GM23338 (cell line): Measurements from ENCODE around the gene XYLB.

Source experiments
- CREB1 ChIP-seq: fragments of 250-450 bp; sonication (Bioruptor Pico); IDR thresholded peaks from 2 replicates; pipeline ENCODE4 v1.5.0; 2020; ENCODE audit warnings: low read depth, mild to moderate bottlenecking, moderate library complexity
- EZH2 ChIP-seq: fragments of 200-600 bp; sonication (generic); IDR thresholded peaks from one replicate; pipeline ENCODE4 v1.8.0; 2017; ENCODE audit warnings: antibody characterized with exemption, mild to moderate bottlenecking, low read depth; ENCODE audit not compliant: unreplicated experiment
- EZH2phosphoT487 ChIP-seq: fragments of 200-600 bp; sonication (generic); IDR thresholded peaks from one replicate; pipeline ENCODE4 v1.8.1; 2018; ENCODE audit warnings: antibody characterized with exemption; ENCODE audit not compliant: unreplicated experiment
- JUNB ChIP-seq: IDR thresholded peaks from one replicate; pipeline ENCODE4 v1.6.1; 2016; ENCODE audit warnings: antibody characterized with exemption; ENCODE audit not compliant: unreplicated experiment
- POLR2AphosphoS5 ChIP-seq: IDR thresholded peaks from 2 replicates; pipeline ENCODE4 v1.6.1; 2016; ENCODE audit warnings: antibody characterized with exemption, low read depth
- STAT1 ChIP-seq: IDR thresholded peaks from one replicate; pipeline ENCODE4 v1.6.1; 2016; ENCODE audit warnings: antibody characterized with exemption; ENCODE audit not compliant: unreplicated experiment
- ZNF331 ChIP-seq: fragments of 250-450 bp; sonication (Bioruptor Pico); IDR thresholded peaks from 2 replicates; pipeline ENCODE4 v1.5.0; 2020; ENCODE audit warnings: low read depth, mild to moderate bottlenecking, moderate library complexity
- TF ChIP-seq, protein P1 (sequence below): IDR thresholded peaks from one replicate; pipeline ENCODE4 v1.6.1; 2018; ENCODE audit warnings: antibody characterized with exemption; ENCODE audit not compliant: unreplicated experiment
- TF ChIP-seq, protein P2 (sequence below), 2 experiments: fragments of 200-600 bp in 1 of 2; sonication (generic) in 1 of 2; conservative IDR thresholded peaks; 2 replicates each; pipeline versions ENCODE4 v1.5.1 to v1.6.1; 2016 to 2017; ENCODE audit warnings: antibody characterized with exemption in 2 of 2, low read depth in 2 of 2, mild to moderate bottlenecking in 2 of 2, moderate library complexity in 1 of 2
- TF ChIP-seq, protein P3 (sequence below): fragments of 250-450 bp; sonication (Bioruptor Pico); IDR thresholded peaks from 2 replicates; pipeline ENCODE4 v1.5.0; 2020; ENCODE audit warnings: mild to moderate bottlenecking, moderate library complexity

DNA sequence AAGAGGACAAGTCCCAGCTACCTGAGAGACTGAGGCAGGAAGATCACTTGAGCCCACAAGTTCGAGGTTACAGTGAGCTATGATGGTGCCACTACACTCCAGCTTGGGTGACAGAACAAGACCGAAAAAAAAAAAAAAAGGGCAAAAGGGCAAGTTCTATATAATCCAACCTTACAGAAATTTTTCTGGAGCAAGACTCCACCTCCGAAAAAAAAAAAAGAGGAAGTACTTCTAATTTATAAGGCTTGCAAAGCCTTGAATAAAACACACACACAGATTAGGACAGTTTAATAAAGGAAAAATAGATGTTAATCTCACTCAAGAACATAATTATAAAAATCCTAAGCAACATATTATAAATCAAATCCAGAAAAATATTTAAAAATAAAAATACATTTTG lies 14.4 kb upstream of the XYLB start:
- TF ChIP-seq, protein P1, sequence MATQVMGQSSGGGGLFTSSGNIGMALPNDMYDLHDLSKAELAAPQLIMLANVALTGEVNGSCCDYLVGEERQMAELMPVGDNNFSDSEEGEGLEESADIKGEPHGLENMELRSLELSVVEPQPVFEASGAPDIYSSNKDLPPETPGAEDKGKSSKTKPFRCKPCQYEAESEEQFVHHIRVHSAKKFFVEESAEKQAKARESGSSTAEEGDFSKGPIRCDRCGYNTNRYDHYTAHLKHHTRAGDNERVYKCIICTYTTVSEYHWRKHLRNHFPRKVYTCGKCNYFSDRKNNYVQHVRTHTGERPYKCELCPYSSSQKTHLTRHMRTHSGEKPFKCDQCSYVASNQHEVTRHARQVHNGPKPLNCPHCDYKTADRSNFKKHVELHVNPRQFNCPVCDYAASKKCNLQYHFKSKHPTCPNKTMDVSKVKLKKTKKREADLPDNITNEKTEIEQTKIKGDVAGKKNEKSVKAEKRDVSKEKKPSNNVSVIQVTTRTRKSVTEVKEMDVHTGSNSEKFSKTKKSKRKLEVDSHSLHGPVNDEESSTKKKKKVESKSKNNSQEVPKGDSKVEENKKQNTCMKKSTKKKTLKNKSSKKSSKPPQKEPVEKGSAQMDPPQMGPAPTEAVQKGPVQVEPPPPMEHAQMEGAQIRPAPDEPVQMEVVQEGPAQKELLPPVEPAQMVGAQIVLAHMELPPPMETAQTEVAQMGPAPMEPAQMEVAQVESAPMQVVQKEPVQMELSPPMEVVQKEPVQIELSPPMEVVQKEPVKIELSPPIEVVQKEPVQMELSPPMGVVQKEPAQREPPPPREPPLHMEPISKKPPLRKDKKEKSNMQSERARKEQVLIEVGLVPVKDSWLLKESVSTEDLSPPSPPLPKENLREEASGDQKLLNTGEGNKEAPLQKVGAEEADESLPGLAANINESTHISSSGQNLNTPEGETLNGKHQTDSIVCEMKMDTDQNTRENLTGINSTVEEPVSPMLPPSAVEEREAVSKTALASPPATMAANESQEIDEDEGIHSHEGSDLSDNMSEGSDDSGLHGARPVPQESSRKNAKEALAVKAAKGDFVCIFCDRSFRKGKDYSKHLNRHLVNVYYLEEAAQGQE: no peak
- TF ChIP-seq, protein P2, sequence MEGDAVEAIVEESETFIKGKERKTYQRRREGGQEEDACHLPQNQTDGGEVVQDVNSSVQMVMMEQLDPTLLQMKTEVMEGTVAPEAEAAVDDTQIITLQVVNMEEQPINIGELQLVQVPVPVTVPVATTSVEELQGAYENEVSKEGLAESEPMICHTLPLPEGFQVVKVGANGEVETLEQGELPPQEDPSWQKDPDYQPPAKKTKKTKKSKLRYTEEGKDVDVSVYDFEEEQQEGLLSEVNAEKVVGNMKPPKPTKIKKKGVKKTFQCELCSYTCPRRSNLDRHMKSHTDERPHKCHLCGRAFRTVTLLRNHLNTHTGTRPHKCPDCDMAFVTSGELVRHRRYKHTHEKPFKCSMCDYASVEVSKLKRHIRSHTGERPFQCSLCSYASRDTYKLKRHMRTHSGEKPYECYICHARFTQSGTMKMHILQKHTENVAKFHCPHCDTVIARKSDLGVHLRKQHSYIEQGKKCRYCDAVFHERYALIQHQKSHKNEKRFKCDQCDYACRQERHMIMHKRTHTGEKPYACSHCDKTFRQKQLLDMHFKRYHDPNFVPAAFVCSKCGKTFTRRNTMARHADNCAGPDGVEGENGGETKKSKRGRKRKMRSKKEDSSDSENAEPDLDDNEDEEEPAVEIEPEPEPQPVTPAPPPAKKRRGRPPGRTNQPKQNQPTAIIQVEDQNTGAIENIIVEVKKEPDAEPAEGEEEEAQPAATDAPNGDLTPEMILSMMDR (conservative IDR thresholded peaks at IDR 0.05; ENCODE audit: low read depth in 2 of 2): no peak
- TF ChIP-seq EZH2phosphoT487: no peak
- no peak for TF ChIP-seq POLR2AphosphoS5
- no peak for TF ChIP-seq EZH2
- no peak for TF ChIP-seq STAT1
- TF ChIP-seq CREB1 (CRISPR knock-in tag): no peak
- TF ChIP-seq, protein P3, sequence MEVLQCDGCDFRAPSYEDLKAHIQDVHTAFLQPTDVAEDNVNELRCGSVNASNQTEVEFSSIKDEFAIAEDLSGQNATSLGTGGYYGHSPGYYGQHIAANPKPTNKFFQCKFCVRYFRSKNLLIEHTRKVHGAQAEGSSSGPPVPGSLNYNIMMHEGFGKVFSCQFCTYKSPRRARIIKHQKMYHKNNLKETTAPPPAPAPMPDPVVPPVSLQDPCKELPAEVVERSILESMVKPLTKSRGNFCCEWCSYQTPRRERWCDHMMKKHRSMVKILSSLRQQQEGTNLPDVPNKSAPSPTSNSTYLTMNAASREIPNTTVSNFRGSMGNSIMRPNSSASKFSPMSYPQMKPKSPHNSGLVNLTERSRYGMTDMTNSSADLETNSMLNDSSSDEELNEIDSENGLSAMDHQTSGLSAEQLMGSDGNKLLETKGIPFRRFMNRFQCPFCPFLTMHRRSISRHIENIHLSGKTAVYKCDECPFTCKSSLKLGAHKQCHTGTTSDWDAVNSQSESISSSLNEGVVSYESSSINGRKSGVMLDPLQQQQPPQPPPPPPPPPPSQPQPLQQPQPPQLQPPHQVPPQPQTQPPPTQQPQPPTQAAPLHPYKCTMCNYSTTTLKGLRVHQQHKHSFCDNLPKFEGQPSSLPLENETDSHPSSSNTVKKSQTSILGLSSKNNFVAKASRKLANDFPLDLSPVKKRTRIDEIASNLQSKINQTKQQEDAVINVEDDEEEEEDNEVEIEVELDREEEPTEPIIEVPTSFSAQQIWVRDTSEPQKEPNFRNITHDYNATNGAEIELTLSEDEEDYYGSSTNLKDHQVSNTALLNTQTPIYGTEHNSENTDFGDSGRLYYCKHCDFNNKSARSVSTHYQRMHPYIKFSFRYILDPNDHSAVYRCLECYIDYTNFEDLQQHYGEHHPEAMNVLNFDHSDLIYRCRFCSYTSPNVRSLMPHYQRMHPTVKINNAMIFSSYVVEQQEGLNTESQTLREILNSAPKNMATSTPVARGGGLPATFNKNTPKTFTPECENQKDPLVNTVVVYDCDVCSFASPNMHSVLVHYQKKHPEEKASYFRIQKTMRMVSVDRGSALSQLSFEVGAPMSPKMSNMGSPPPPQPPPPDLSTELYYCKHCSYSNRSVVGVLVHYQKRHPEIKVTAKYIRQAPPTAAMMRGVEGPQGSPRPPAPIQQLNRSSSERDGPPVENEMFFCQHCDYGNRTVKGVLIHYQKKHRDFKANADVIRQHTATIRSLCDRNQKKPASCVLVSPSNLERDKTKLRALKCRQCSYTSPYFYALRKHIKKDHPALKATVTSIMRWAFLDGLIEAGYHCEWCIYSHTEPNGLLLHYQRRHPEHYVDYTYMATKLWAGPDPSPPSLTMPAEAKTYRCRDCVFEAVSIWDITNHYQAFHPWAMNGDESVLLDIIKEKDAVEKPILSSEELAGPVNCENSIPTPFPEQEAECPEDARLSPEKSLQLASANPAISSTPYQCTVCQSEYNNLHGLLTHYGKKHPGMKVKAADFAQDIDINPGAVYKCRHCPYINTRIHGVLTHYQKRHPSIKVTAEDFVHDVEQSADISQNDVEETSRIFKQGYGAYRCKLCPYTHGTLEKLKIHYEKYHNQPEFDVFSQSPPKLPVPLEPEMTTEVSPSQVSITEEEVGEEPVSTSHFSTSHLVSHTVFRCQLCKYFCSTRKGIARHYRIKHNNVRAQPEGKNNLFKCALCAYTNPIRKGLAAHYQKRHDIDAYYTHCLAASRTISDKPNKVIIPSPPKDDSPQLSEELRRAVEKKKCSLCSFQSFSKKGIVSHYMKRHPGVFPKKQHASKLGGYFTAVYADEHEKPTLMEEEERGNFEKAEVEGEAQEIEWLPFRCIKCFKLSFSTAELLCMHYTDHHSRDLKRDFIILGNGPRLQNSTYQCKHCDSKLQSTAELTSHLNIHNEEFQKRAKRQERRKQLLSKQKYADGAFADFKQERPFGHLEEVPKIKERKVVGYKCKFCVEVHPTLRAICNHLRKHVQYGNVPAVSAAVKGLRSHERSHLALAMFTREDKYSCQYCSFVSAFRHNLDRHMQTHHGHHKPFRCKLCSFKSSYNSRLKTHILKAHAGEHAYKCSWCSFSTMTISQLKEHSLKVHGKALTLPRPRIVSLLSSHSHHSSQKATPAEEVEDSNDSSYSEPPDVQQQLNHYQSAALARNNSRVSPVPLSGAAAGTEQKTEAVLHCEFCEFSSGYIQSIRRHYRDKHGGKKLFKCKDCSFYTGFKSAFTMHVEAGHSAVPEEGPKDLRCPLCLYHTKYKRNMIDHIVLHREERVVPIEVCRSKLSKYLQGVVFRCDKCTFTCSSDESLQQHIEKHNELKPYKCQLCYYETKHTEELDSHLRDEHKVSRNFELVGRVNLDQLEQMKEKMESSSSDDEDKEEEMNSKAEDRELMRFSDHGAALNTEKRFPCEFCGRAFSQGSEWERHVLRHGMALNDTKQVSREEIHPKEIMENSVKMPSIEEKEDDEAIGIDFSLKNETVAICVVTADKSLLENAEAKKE (CRISPR knock-in tag): no peak
- TF ChIP-seq JUNB: no peak
- TF ChIP-seq ZNF331 (CRISPR knock-in tag): no peak
